Ascending aorta (tissue), 2 donors: ENCODE data around the gene ALDH1B1. TPM values are rescaled to one million over a fixed set of nuclear protein-coding genes. Genes with fewer than 3 reads are reported as not detected.

Experiments used
- DNase-seq, 2 donors: peaks; one replicate each; pipeline ENCODE4 v3.0.0-alpha.2; 2019; ENCODE audit warnings: low spot score in 2 of 2
- H3K27ac ChIP-seq, 2 donors: fragments of 200-600 bp; sonication (generic); one replicate each; pipeline ENCODE4 v1.5.1; 2016 to 2017; ENCODE audit warnings: mild to moderate bottlenecking in 1 of 2
- H3K27me3 ChIP-seq: fragments of 200-600 bp; sonication (generic); one replicate; pipeline ENCODE4 v1.5.1; 2017
- H3K36me3 ChIP-seq, 2 donors: fragments of 200-600 bp; sonication (generic); one replicate each; pipeline ENCODE4 v1.5.1; 2016
- H3K4me1 ChIP-seq, 2 donors: fragments of 200-600 bp; sonication (generic); one replicate each; pipeline ENCODE4 v1.5.1; 2016 to 2017; ENCODE audit warnings: mild to moderate bottlenecking in 1 of 2
- H3K4me3 ChIP-seq, 2 donors: fragments of 200-600 bp; sonication (generic); one replicate each; pipeline ENCODE4 v1.5.1; 2016 to 2017; ENCODE audit warnings: mild to moderate bottlenecking in 1 of 2
- H3K9me3 ChIP-seq, 2 donors: fragments of 200-600 bp; sonication (generic); one replicate each; pipeline ENCODE4 v1.5.1; 2016
- CTCF ChIP-seq, 3 experiments: fragments of 200-600 bp in 2 of 3; fragments of 450-650 bp in 1 of 3; sonication (generic) in 2 of 3; IDR thresholded peaks; one replicate each; pipeline ENCODE4 v1.5.1; 2016 to 2019; ENCODE audit warnings: antibody characterized with exemption in 3 of 3, mild to moderate bottlenecking in 1 of 3, moderate library complexity in 1 of 3
- intact Hi-C: fragments of 100-400 bp; cut with DNase I; formaldehyde crosslinking; loops from one replicate; pipeline ENCODE4 v1.15.1; 2023
- total RNA-seq: library from RNA; depleted of rRNA; stranded (reverse); fragments of >200 nt; gene quantifications from one replicate; pipeline ENCODE4 v1.1.0, GENCODE V29; 2016

The ALDH1B1 gene
- total RNA-seq, 1 donor from 2014 or later, result 85.5 TPM

GRCh38 chr9:38447703-38448102 is 55.2 kb downstream of the ALDH1B1 start:
- Histone ChIP-seq H3K36me3 (no peaks in the 10 kb centered on the region), H3K4me1 (no peaks in the 10 kb centered on the region), H3K27me3 (no peaks in the 10 kb centered on the region), H3K9me3 (peaks cover 11 to 14% of the 10 kb centered on the region in 2 donors), H3K27ac (no peak overlapping the region), H3K4me3 (no peak overlapping the region)
- DNase-seq, result no peak
- no peak for TF ChIP-seq CTCF (IDR thresholded peaks at IDR 0.05)
- intact Hi-C loops, result no loop called here

Other genes starting within 250 kb of the ALDH1B1 start
- gene IGFBPL1, start 31.8 kb downstream of the ALDH1B1 start, total RNA-seq, result 4.8 TPM
- gene ANKRD18A, start 227.9 kb downstream of the ALDH1B1 start, total RNA-seq, result not detected